Measurements from ENCODE around the gene SPEF2.

DNA sequence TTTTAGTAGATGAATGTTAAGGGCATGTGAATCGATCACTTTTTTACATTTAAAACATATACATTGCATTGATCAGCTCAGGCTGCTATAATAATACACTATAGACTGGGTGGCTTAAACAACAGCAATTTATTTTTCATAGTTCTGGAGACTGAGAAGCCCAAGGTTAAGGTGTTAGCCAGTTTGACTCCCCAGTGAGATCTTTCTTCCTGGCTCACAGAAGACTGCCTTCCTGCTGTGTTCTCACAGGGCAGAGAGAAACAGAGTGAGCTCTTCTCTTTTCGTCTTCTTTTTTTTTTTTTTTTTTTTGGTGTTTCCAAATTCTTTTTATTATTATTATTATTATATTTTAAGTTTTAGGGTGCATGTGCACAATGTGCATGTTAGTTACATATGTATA lies 56.4 kb downstream of the SPEF2 start:
- TF ChIP-seq, protein P1, sequence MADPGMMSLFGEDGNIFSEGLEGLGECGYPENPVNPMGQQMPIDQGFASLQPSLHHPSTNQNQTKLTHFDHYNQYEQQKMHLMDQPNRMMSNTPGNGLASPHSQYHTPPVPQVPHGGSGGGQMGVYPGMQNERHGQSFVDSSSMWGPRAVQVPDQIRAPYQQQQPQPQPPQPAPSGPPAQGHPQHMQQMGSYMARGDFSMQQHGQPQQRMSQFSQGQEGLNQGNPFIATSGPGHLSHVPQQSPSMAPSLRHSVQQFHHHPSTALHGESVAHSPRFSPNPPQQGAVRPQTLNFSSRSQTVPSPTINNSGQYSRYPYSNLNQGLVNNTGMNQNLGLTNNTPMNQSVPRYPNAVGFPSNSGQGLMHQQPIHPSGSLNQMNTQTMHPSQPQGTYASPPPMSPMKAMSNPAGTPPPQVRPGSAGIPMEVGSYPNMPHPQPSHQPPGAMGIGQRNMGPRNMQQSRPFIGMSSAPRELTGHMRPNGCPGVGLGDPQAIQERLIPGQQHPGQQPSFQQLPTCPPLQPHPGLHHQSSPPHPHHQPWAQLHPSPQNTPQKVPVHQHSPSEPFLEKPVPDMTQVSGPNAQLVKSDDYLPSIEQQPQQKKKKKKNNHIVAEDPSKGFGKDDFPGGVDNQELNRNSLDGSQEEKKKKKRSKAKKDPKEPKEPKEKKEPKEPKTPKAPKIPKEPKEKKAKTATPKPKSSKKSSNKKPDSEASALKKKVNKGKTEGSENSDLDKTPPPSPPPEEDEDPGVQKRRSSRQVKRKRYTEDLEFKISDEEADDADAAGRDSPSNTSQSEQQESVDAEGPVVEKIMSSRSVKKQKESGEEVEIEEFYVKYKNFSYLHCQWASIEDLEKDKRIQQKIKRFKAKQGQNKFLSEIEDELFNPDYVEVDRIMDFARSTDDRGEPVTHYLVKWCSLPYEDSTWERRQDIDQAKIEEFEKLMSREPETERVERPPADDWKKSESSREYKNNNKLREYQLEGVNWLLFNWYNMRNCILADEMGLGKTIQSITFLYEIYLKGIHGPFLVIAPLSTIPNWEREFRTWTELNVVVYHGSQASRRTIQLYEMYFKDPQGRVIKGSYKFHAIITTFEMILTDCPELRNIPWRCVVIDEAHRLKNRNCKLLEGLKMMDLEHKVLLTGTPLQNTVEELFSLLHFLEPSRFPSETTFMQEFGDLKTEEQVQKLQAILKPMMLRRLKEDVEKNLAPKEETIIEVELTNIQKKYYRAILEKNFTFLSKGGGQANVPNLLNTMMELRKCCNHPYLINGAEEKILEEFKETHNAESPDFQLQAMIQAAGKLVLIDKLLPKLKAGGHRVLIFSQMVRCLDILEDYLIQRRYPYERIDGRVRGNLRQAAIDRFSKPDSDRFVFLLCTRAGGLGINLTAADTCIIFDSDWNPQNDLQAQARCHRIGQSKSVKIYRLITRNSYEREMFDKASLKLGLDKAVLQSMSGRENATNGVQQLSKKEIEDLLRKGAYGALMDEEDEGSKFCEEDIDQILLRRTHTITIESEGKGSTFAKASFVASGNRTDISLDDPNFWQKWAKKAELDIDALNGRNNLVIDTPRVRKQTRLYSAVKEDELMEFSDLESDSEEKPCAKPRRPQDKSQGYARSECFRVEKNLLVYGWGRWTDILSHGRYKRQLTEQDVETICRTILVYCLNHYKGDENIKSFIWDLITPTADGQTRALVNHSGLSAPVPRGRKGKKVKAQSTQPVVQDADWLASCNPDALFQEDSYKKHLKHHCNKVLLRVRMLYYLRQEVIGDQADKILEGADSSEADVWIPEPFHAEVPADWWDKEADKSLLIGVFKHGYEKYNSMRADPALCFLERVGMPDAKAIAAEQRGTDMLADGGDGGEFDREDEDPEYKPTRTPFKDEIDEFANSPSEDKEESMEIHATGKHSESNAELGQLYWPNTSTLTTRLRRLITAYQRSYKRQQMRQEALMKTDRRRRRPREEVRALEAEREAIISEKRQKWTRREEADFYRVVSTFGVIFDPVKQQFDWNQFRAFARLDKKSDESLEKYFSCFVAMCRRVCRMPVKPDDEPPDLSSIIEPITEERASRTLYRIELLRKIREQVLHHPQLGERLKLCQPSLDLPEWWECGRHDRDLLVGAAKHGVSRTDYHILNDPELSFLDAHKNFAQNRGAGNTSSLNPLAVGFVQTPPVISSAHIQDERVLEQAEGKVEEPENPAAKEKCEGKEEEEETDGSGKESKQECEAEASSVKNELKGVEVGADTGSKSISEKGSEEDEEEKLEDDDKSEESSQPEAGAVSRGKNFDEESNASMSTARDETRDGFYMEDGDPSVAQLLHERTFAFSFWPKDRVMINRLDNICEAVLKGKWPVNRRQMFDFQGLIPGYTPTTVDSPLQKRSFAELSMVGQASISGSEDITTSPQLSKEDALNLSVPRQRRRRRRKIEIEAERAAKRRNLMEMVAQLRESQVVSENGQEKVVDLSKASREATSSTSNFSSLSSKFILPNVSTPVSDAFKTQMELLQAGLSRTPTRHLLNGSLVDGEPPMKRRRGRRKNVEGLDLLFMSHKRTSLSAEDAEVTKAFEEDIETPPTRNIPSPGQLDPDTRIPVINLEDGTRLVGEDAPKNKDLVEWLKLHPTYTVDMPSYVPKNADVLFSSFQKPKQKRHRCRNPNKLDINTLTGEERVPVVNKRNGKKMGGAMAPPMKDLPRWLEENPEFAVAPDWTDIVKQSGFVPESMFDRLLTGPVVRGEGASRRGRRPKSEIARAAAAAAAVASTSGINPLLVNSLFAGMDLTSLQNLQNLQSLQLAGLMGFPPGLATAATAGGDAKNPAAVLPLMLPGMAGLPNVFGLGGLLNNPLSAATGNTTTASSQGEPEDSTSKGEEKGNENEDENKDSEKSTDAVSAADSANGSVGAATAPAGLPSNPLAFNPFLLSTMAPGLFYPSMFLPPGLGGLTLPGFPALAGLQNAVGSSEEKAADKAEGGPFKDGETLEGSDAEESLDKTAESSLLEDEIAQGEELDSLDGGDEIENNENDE (IDR thresholded peaks at IDR 0.05; ENCODE audit: low read depth, low read length), result no peak
- TF ChIP-seq MXI1 (IDR thresholded peaks at IDR 0.05; ENCODE audit: low read depth, low read length), result no peak
